ENCODE measurements around the gene C1QTNF3.

Gene C1QTNF3

DNA sequence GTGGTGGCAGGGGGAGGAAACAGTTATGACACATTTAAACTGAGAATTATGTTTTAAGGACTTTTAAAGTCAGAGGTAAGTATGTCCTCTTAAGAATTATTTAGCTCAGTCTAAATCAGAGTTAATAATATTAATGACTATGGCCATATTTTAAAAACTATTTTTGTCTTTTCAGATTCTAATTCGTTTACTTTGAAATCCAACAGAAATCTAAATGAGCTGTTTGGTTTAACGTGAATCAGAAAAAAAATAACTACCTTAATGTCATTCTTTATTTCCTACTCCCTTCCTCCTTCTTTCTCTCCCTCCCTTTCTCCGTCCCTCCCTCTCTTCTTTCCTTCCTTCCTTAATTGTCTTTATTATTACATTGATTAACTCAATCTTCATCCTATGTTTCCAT, 14.7 kb downstream of the C1QTNF3 start:
- H3K36me3 ChIP-seq (ENCODE audit: control insufficient read depth in 2 of 2, insufficient read depth in 1 of 2, low read length in 2 of 2), result no peaks in the 10 kb centered on the region
- TF ChIP-seq ZNF114 (tag by site-specific recombination; IDR thresholded peaks at IDR 0.05) (no peak), HOXC10 (CRISPR knock-in tag; IDR thresholded peaks at IDR 0.05) (no peak), ZNF549 (tag by site-specific recombination; IDR thresholded peaks at IDR 0.05) (no peak), ZBTB1 (tag by site-specific recombination; IDR thresholded peaks at IDR 0.05) (no peak), ZEB2 (tag by site-specific recombination; IDR thresholded peaks at IDR 0.05) (no peak), ZNF521 (tag by site-specific recombination; IDR thresholded peaks at IDR 0.05) (no peak)
- TF ChIP-seq, protein P1, sequence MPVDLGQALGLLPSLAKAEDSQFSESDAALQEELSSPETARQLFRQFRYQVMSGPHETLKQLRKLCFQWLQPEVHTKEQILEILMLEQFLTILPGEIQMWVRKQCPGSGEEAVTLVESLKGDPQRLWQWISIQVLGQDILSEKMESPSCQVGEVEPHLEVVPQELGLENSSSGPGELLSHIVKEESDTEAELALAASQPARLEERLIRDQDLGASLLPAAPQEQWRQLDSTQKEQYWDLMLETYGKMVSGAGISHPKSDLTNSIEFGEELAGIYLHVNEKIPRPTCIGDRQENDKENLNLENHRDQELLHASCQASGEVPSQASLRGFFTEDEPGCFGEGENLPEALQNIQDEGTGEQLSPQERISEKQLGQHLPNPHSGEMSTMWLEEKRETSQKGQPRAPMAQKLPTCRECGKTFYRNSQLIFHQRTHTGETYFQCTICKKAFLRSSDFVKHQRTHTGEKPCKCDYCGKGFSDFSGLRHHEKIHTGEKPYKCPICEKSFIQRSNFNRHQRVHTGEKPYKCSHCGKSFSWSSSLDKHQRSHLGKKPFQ (tag by site-specific recombination; IDR thresholded peaks at IDR 0.05), result no peak
- TF ChIP-seq, protein P2, sequence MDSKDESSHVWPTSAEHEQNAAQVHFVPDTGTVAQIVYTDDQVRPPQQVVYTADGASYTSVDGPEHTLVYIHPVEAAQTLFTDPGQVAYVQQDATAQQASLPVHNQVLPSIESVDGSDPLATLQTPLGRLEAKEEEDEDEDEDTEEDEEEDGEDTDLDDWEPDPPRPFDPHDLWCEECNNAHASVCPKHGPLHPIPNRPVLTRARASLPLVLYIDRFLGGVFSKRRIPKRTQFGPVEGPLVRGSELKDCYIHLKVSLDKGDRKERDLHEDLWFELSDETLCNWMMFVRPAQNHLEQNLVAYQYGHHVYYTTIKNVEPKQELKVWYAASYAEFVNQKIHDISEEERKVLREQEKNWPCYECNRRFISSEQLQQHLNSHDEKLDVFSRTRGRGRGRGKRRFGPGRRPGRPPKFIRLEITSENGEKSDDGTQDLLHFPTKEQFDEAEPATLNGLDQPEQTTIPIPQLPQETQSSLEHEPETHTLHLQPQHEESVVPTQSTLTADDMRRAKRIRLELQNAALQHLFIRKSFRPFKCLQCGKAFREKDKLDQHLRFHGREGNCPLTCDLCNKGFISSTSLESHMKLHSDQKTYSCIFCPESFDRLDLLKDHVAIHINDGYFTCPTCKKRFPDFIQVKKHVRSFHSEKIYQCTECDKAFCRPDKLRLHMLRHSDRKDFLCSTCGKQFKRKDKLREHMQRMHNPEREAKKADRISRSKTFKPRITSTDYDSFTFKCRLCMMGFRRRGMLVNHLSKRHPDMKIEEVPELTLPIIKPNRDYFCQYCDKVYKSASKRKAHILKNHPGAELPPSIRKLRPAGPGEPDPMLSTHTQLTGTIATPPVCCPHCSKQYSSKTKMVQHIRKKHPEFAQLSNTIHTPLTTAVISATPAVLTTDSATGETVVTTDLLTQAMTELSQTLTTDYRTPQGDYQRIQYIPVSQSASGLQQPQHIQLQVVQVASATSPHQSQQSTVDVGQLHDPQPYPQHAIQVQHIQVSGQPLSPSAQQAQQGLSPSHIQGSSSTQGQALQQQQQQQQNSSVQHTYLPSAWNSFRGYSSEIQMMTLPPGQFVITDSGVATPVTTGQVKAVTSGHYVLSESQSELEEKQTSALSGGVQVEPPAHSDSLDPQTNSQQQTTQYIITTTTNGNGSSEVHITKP (tag by site-specific recombination; IDR thresholded peaks at IDR 0.05), result no peak
- TF ChIP-seq, protein P3, sequence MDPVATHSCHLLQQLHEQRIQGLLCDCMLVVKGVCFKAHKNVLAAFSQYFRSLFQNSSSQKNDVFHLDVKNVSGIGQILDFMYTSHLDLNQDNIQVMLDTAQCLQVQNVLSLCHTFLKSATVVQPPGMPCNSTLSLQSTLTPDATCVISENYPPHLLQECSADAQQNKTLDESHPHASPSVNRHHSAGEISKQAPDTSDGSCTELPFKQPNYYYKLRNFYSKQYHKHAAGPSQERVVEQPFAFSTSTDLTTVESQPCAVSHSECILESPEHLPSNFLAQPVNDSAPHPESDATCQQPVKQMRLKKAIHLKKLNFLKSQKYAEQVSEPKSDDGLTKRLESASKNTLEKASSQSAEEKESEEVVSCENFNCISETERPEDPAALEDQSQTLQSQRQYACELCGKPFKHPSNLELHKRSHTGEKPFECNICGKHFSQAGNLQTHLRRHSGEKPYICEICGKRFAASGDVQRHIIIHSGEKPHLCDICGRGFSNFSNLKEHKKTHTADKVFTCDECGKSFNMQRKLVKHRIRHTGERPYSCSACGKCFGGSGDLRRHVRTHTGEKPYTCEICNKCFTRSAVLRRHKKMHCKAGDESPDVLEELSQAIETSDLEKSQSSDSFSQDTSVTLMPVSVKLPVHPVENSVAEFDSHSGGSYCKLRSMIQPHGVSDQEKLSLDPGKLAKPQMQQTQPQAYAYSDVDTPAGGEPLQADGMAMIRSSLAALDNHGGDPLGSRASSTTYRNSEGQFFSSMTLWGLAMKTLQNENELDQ (tag by site-specific recombination; IDR thresholded peaks at IDR 0.05; ENCODE audit: low read depth), result no peak
- TF ChIP-seq, protein P4, sequence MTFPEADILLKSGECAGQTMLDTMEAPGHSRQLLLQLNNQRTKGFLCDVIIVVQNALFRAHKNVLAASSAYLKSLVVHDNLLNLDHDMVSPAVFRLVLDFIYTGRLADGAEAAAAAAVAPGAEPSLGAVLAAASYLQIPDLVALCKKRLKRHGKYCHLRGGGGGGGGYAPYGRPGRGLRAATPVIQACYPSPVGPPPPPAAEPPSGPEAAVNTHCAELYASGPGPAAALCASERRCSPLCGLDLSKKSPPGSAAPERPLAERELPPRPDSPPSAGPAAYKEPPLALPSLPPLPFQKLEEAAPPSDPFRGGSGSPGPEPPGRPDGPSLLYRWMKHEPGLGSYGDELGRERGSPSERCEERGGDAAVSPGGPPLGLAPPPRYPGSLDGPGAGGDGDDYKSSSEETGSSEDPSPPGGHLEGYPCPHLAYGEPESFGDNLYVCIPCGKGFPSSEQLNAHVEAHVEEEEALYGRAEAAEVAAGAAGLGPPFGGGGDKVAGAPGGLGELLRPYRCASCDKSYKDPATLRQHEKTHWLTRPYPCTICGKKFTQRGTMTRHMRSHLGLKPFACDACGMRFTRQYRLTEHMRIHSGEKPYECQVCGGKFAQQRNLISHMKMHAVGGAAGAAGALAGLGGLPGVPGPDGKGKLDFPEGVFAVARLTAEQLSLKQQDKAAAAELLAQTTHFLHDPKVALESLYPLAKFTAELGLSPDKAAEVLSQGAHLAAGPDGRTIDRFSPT (tag by site-specific recombination; IDR thresholded peaks at IDR 0.05), result no peak
- CTCF ChIA-PET, result interaction anchor here (0.6 kb wide), 1 partner anchor 173 kb away, joined by 3 read pairs; no protein-coding TSS in a partner anchor
- no peaks in the 10 kb centered on the region for H3K9me3 ChIP-seq (ENCODE audit: control insufficient read depth, insufficient read depth, low read depth, low read length)
- H3K4me3 ChIP-seq (ENCODE audit: low read depth, low read length), result no peak overlapping the region
- no peaks in the 10 kb centered on the region for H3K4me1 ChIP-seq (ENCODE audit: control insufficient read depth, insufficient read depth, low read length)
- no peak overlapping the region for H3K27ac ChIP-seq (ENCODE audit: extremely low read depth, low read depth, low read length)
- POLR2A ChIA-PET, result no interaction called here

DNA sequence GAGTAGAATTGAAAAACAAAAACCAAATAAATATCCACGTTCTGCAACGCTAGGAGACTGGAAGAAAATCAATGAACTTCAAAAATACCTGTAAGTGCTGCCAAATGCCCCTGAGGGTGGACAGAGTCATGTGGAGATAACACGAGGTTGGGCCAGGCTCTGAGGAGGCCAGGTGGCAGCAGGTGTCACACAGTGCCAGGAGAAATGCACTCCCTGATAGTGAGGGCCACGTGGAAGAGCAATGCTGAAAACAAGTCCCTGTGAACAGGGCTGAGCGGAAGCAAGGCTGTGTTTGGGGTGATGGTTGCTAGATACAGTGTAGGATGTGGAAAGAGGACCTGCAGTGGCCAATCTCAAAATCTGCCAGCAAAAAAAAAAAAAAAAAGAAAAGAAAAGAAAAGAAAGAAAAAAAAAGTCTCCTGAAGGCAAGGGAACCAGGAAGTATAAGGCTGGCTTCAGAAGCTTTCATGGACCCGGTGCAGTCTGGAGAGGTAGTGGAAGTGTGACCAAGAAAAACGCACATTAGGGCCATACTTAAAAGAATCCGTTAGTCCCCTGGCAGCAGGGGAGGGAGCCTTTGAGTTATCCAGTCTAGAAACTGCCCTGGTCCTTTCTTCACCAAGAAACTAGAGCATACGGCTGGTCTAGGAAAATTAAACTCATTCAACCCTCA, 16.8 kb downstream of the C1QTNF3 start:
- ChIA-PET CTCF (interaction anchor here (0.5 kb wide), 1 partner anchor 9 kb away, joined by 3 read pairs; no protein-coding TSS in a partner anchor), POLR2A (no interaction called here)
- no peak overlapping the region for H3K4me3 ChIP-seq (ENCODE audit: low read depth, low read length)
- no peaks in the 10 kb centered on the region for H3K9me3 ChIP-seq (ENCODE audit: control insufficient read depth, insufficient read depth, low read depth, low read length)
- H3K4me1 ChIP-seq (ENCODE audit: control insufficient read depth, insufficient read depth, low read length), result no peaks in the 10 kb centered on the region
- no peak overlapping the region for H3K27ac ChIP-seq (ENCODE audit: extremely low read depth, low read depth, low read length)
- H3K36me3 ChIP-seq (ENCODE audit: control insufficient read depth in 2 of 2, insufficient read depth in 1 of 2, low read length in 2 of 2), result no peaks in the 10 kb centered on the region
- no peak for TF ChIP-seq ZIC2 (tag by site-specific recombination; IDR thresholded peaks at IDR 0.05)
- TF ChIP-seq, protein P5, sequence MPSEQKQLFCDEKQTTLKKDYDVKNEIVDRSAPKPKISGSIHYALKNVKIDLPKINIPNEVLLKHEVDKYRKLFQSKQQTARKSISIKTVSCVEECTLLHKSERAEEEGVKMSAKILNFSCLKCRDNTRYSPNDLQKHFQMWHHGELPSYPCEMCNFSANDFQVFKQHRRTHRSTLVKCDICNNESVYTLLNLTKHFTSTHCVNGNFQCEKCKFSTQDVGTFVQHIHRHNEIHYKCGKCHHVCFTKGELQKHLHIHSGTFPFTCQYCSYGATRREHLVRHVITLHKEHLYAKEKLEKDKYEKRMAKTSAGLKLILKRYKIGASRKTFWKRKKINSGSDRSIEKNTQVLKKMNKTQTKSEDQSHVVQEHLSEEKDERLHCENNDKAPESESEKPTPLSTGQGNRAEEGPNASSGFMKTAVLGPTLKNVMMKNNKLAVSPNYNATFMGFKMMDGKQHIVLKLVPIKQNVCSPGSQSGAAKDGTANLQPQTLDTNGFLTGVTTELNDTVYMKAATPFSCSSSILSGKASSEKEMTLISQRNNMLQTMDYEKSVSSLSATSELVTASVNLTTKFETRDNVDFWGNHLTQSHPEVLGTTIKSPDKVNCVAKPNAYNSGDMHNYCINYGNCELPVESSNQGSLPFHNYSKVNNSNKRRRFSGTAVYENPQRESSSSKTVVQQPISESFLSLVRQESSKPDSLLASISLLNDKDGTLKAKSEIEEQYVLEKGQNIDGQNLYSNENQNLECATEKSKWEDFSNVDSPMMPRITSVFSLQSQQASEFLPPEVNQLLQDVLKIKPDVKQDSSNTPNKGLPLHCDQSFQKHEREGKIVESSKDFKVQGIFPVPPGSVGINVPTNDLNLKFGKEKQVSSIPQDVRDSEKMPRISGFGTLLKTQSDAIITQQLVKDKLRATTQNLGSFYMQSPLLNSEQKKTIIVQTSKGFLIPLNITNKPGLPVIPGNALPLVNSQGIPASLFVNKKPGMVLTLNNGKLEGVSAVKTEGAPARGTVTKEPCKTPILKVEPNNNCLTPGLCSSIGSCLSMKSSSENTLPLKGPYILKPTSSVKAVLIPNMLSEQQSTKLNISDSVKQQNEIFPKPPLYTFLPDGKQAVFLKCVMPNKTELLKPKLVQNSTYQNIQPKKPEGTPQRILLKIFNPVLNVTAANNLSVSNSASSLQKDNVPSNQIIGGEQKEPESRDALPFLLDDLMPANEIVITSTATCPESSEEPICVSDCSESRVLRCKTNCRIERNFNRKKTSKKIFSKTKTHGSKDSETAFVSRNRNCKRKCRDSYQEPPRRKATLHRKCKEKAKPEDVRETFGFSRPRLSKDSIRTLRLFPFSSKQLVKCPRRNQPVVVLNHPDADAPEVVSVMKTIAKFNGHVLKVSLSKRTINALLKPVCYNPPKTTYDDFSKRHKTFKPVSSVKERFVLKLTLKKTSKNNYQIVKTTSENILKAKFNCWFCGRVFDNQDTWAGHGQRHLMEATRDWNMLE (tag by site-specific recombination; conservative IDR thresholded peaks at IDR 0.05; ENCODE audit: low read depth), result no peak
- no peak for TF ChIP-seq ZNF658 (tag by site-specific recombination; IDR thresholded peaks at IDR 0.05)
- TF ChIP-seq, protein P6, sequence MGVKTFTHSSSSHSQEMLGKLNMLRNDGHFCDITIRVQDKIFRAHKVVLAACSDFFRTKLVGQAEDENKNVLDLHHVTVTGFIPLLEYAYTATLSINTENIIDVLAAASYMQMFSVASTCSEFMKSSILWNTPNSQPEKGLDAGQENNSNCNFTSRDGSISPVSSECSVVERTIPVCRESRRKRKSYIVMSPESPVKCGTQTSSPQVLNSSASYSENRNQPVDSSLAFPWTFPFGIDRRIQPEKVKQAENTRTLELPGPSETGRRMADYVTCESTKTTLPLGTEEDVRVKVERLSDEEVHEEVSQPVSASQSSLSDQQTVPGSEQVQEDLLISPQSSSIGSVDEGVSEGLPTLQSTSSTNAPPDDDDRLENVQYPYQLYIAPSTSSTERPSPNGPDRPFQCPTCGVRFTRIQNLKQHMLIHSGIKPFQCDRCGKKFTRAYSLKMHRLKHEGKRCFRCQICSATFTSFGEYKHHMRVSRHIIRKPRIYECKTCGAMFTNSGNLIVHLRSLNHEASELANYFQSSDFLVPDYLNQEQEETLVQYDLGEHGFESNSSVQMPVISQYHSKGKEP (tag by site-specific recombination; IDR thresholded peaks at IDR 0.05), result no peak
- TF ChIP-seq ZNF530 (tag by site-specific recombination; IDR thresholded peaks at IDR 0.05; ENCODE audit: low read depth), result no peak
- no peak for TF ChIP-seq ZBTB17 (tag by site-specific recombination; IDR thresholded peaks at IDR 0.05)
- TF ChIP-seq ZNF302 (tag by site-specific recombination; IDR thresholded peaks at IDR 0.05; ENCODE audit: low read depth), result no peak
